H7 (cell line): ENCODE measurements around the gene DEFB112. TPM values are rescaled to one million over a fixed set of nuclear protein-coding genes. Genes with fewer than 3 reads are reported as not detected.
A peak's percentile ranks its signal among the peaks of the same experiment; 100 is the strongest.

Experiments used
- DNase-seq: peaks from one replicate; pipeline ENCODE4 v3.0.0; 2012
- H3K27me3 ChIP-seq: 2 replicates; pipeline ENCODE4 v1.6.0; 2011; ENCODE audit warnings: mild to moderate bottlenecking, low read length; ENCODE audit not compliant: control insufficient read depth, insufficient read depth
- H3K36me3 ChIP-seq: replicated peaks from 2 replicates; pipeline ENCODE4 v1.5.1; 2011; ENCODE audit warnings: low read length; ENCODE audit not compliant: control insufficient read depth, insufficient read depth
- H3K4me3 ChIP-seq: 2 replicates; pipeline ENCODE4 v1.5.1; 2011; ENCODE audit warnings: low read depth, mild to moderate bottlenecking, control low read depth, low read length, moderate library complexity; ENCODE audit not compliant: insufficient read depth
- total RNA-seq: library from RNA; depleted of rRNA; stranded (reverse); fragments of >200 nt; shearing (Covaris generic); gene quantifications from 2 replicates; pipeline ENCODE4 v1.2.3, GENCODE V29; 2014; rRNA removed

DEFB112 gene
- total RNA-seq, 1 experiment from 2014 or later = not detected

DNA sequence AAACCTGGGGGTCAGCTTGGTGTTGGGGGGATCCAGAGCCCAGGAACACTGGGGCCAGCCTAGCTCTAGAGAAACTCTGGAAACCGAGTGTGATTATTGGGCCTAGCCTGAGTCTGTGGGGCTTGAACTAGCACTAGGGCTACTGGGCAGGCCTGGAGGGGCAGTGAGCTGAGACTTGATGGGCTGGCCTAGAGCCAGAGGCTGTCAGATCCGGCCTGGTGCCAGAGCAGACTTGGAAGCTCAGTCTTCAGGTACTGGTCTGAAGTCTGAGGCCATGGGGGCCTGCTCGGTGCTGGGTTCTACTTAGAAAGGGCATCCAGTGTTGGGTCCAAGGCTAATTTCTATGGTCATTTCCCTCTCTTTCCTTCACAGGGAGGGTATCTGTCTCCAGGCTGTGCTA lies 2.7 kb downstream of the DEFB112 start:
- no peaks in the 10 kb centered on the region for H3K27me3 ChIP-seq
- no peaks in the 10 kb centered on the region for H3K36me3 ChIP-seq
- no peak overlapping the region for H3K4me3 ChIP-seq
- no peak for DNase-seq

DNA sequence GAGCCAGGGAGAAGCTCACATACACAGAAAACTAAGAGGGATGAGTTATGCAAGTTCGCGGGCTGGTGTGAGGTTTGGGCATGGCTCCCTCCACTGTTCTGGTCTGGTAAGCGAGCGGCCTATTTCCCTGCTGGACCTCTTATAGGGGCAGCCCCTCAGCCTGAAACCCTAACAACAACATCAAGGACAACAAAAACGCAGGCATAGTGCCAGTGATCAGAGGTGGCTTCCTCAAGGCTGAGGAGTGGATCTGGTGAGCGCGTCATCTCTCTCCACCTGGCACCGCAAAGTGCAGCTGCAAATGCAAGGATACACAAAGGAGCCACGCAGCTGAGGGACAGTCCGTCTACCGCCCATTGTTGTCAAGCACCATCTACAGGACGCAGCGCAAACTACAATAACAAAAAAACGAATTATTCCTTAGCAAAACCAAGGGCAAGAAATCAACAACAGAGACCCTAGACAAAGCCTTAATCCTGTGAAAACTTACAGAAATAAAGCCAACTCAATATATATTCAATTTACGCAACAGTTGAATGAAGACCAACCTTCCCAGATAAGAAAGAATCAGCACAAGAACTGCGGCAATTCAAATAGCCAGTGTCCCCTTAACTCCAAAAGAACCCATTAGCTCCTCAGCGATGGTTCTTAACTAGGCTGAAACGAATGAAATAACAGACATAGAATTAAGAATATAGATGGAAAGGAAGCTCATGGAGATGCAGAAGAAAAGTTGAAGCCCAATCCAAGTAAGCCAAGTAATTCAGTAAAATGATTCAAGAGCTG lies 18.8 kb downstream of the DEFB112 start:
- DNase-seq = peak; percentile 51
- no peaks in the 10 kb centered on the region for H3K36me3 ChIP-seq
- no peak overlapping the region for H3K4me3 ChIP-seq
- H3K27me3 ChIP-seq = no peaks in the 10 kb centered on the region; the same call in 1 of the 2 replicates

DNA sequence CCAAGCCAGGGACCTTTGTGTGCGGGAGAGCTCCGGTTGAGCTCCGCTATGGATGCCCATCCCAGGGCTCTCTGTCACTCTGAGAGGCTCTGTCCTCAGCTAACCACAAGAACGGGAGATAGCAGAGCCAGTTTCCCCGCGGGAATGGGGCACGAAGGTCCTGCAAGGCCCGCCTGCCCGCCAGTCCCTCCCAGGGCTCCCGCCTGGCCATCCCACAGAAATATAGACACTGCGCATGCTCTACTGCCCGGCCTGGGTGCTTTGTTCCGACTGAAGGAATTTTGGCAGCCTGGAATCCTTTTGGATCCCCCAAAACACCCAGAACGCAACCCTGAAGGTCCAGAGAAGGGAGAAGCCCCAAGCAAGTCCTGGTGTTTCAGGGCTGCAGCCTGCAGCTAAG lies 19.4 kb downstream of the DEFB112 start:
- Histone ChIP-seq H3K4me3 (no peak overlapping the region), H3K27me3 (no peaks in the 10 kb centered on the region; the same call in 1 of the 2 replicates), H3K36me3 (no peaks in the 10 kb centered on the region)
- peak; percentile 1 for DNase-seq

DNA sequence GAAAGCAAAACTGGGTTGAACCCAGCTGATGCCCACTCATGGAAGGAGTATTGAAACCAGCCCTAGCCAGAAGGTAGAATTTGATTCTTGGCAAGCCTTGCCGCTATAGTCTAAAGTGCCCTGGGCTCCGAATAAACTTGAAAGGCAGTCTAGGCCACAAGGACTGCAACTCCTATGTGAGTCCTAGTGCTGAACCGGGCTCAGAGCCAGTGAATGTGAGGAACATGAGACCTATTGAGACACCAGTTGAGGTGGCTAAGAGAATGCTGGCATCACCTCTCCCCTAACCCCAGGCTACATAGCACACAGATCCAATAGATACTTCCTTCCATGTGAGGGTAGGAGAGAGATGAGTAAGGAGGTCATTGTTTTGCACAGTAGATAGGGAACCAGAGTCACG lies 24.5 kb downstream of the DEFB112 start:
- no peak for DNase-seq
- H3K27me3 ChIP-seq = no peaks in the 10 kb centered on the region
- H3K4me3 ChIP-seq = no peak overlapping the region
- H3K36me3 ChIP-seq = no peaks in the 10 kb centered on the region

DNA sequence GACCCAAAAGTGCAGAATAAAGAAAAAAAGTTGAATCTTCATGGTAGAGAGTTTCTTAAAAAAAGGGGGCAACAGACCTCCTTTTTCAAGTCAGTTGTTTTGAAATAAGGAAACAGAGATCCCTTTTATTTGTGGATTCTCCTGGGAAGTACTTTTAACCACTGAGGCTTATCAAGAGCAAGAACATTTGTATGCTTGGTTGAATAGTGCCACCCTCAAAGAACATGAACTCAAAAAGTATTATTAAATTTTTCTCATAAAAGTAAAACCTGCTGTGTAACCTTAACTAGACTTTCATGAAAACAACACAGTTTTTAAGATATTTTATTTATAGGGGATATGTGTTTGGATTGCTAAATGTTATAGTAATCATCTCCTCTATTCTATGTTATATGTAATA lies 27.8 kb downstream of the DEFB112 start, which contains the start of gene DEFB110:
Gene DEFB110 (minus strand): TSS at position 101 of the 400 bp plus-strand sequence. CDS start 59 bp downstream, at position 42.
- DNase-seq = no peak
- Histone ChIP-seq H3K36me3 (no peaks in the 10 kb centered on the region), H3K27me3 (no peaks in the 10 kb centered on the region), H3K4me3 (no peak within 1 kb of the TSS)

DNA sequence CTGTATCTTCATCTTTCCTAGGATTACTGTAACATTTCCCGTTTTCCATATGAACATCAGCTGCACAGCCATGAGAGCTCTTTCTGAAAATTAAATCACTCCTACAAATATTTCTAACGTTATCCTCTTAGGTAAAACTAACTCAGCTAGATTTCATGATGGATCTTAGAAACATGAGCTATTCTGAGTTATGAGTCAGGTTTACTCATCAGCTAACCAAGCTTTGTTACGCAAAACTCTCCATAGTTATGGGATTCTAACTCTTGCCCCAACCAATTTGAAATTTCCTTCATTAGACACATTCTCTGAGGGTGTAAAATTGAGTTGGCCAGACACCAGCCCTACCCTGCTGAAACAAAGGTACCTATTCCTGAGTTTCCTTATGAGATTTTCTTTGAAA lies 41.9 kb downstream of the DEFB112 start:
- Histone ChIP-seq H3K36me3 (no peaks in the 10 kb centered on the region), H3K27me3 (no peaks in the 10 kb centered on the region), H3K4me3 (no peak overlapping the region)
- no peak for DNase-seq

DNA sequence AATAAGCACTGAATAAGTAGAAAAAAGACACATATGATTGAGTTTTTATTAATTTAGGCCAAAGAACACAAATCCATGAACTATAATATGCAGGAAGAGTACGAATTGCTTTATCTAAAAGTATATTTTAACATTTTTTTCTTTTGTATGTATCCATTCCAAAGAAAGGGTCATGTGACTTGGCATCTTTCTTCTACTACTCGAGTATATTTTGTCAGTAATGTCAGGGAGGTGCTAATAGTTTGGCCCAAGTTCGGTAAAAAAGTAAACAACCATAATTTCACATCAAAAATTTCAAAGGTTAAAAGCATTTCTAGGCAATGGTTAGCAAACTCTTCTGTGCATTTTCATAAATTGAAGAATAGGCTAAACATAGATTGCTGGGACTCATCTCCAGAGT lies 46.6 kb downstream of the DEFB112 start:
- DNase-seq = no peak
- H3K27me3 ChIP-seq = no peaks in the 10 kb centered on the region
- no peaks in the 10 kb centered on the region for H3K36me3 ChIP-seq
- no peak overlapping the region for H3K4me3 ChIP-seq

DNA sequence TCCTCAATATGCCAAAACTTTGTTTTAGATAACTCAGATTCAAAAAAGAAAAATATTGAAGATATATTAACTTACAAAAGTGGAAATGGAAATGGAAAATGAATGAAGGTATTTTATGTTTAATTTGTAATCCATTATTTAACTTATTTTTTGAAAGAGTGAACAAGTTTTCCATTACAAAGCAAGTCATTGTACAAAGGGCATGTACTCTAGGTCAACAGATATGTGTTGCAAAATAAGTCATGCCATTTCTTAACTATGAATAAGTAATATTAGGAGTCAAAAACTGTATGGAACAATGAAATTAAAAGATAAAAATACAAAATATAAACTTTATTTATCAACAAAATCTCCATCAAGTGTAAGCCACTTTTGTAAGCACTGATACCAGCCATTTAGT lies 54.5 kb downstream of the DEFB112 start:
- Histone ChIP-seq H3K36me3 (no peaks in the 10 kb centered on the region), H3K4me3 (no peak overlapping the region), H3K27me3 (no peaks in the 10 kb centered on the region)
- DNase-seq = no peak

Other genes starting within 250 kb of the DEFB112 start
- not detected in 2 replicates for gene CRISP1, start 183.4 kb downstream of the DEFB112 start, total RNA-seq
- gene DEFB114, start 85.8 kb downstream of the DEFB112 start, total RNA-seq = not detected in 2 replicates
- gene DEFB113, start 80.3 kb downstream of the DEFB112 start, total RNA-seq = not detected in 2 replicates
- gene DEFB110, start 27.9 kb downstream of the DEFB112 start, total RNA-seq = not detected in 2 replicates